LNCaP clone FGC (cell line): ENCODE measurements around the gene BICDL2.
"Not testable (repeated sequence)": the region's sequence is repeated elsewhere in the genome, so short reads cannot be mapped to it uniquely, and the experiment has no call there.

Experiments
- DNase-seq: peaks from one replicate; pipeline ENCODE4 v3.0.0-alpha.2; 2011; ENCODE audit warnings: low read depth
- H3K4me3 ChIP-seq: 2 replicates; pipeline ENCODE4 v1.5.1; 2011; ENCODE audit warnings: mild to moderate bottlenecking, low read depth, low read length, control low read depth
- TF ChIP-seq, protein P1 (sequence below): IDR thresholded peaks from 2 replicates; pipeline ENCODE4 v1.5.1; 2012; ENCODE audit warnings: mild to moderate bottlenecking; ENCODE audit not compliant: control insufficient read depth, insufficient read depth; ENCODE audit errors: extremely low read depth

The BICDL2 gene

GRCh38 chr16:3057181-3058138 lies 20.7 kb upstream of the BICDL2 start:
- H3K4me3 ChIP-seq, result no peak overlapping the region
- TF ChIP-seq, protein P1, sequence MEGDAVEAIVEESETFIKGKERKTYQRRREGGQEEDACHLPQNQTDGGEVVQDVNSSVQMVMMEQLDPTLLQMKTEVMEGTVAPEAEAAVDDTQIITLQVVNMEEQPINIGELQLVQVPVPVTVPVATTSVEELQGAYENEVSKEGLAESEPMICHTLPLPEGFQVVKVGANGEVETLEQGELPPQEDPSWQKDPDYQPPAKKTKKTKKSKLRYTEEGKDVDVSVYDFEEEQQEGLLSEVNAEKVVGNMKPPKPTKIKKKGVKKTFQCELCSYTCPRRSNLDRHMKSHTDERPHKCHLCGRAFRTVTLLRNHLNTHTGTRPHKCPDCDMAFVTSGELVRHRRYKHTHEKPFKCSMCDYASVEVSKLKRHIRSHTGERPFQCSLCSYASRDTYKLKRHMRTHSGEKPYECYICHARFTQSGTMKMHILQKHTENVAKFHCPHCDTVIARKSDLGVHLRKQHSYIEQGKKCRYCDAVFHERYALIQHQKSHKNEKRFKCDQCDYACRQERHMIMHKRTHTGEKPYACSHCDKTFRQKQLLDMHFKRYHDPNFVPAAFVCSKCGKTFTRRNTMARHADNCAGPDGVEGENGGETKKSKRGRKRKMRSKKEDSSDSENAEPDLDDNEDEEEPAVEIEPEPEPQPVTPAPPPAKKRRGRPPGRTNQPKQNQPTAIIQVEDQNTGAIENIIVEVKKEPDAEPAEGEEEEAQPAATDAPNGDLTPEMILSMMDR, result no peak
- no peak for DNase-seq

DNA sequence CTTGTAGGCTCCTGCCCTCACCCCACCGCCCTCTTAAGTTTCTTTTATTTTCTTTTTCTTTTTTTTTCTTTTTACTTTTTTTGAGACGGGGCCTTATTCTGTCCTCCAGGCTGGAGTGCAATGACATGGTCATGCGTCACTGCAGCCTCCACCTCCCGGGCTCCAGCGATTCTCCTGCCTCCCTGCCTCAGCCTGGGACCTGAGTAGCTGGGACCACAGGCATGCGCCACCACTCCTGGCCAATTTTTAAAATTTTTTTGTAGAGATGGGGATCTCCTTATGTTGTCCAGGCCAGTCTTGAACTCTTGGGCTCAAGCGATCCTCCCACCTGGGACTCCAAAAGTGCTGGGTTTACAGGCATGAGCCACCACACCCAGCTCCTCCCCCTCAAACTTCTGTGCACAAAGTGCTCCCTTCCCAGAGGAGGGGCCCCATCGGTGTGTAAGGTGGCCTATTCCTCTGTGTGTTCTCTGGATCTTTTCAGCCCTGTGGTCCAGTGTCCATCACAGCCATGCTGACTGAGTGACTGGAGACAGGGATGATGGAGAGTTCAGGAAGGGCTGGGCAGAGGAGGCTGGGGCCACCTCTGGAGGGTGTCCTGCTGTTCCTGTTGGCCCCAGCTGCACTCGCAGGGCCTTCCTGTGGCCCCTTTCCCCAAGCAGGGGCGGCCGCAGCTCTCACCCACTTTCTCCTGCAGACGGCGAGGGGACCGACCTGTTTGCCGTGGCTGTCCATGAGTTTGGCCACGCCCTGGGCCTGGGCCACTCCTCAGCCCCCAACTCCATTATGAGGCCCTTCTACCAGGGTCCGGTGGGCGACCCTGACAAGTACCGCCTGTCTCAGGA lies 19.8 kb upstream of the BICDL2 start:
- no peak overlapping the region for H3K4me3 ChIP-seq
- TF ChIP-seq, protein P1, result no peak
- no peak for DNase-seq

- not testable (repeated sequence) for DNase-seq, H3K4me3 ChIP-seq
These were observed 19.0 kb upstream of the BICDL2 start for GRCh38 chr16:3055734-3056115.

DNA sequence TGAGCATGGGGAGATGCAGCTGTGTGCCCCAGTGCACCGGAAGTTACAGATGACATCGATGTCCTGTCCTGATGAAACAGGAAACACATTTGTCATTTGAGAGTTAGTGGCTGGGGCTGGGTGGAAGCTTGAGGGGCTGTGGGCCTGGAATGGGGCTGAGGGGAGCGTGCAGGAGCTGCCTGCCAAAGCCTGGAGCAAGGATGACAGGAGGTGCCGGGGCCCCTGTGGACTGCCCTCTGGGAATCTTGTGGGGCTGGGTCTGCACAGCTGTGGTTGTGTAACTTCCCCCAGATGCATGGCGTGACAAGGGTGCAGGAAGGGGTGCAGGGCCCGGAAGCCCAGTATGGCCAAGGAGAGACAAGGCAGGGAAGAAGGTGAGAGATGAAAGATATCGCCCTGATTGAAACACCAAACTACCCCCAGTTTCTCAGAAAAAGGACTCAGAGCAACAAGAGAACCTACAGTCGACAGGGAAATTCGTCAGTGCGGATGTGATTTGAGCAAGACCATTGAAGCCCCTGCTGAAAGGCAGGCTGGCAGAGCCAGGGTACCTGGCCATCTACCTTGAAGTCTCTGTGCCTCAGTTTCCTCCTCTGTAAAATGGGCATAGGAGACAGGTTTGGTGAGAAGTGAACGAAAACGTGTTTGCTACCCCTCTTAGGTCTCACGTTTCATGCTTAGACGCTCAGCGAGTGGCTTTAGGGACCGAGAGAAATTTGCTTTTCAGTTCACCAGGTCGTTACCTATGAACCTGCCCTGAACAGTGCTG lies 18.4 kb upstream of the BICDL2 start:
- no peak for DNase-seq
- TF ChIP-seq, protein P1, result no peak
- H3K4me3 ChIP-seq, result no peak overlapping the region

- DNase-seq, H3K4me3 ChIP-seq: not testable (repeated sequence)
These were observed 16.6 kb upstream of the BICDL2 start for GRCh38 chr16:3053330-3053710.

DNA sequence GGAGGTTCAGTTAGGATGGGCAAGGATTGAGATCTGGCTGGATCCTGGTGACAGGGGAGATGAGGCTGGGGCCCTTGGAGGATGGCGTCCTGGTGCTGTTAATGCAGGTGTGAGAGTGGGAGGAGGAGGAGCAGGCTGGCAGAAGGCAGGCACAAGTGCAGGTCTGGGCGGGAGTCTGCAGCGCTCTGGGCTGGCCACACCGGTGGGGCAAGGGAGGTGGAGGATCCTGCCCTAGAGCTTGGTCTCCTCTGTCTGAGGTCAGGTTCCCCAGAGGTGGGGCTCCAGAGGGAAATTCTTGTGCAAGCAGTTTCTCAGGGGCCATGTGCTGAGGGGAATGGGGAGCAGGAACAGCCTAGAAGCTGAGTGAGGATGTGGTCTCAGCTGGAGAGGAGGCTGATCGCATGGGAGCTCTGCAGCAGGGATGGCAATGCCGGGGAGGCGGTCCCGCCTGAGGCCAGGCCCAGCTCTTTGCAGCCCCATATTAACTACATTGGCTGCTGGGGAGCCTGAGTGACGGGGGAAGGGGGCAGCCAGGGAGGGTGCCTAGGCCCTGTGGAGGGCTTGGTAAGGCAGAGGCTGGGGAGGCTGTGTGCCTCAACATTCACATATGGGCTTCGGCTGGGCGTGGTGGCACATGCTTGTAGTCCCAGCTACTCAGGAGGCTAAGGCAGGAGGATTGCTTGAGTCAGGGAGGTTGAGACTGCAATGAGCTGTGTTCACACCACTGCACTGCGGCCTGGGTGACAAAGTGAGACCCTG lies 16.0 kb upstream of the BICDL2 start:
- H3K4me3 ChIP-seq, DNase-seq: not testable (repeated sequence)

DNA sequence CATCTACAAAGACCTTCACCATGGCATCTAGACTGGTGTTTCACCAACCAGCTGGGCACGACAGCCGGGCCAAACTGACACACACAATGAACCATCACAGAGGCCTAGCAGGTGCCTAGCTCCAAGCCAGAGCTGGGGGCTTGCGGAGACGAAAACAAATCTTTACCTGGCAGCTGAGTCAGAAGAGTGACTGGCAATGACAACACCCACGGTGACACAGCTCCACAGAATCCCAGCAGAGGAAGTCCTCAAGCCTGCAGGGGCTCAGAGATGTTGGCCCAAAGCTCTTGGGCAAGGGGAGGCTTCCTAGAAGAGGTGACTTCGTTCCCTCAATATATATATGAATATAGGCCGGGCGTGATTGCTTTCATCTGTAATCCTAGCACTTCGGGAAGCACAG lies 14.8 kb upstream of the BICDL2 start:
- no peak for DNase-seq
- TF ChIP-seq, protein P1, result no peak
- no peak overlapping the region for H3K4me3 ChIP-seq

DNA sequence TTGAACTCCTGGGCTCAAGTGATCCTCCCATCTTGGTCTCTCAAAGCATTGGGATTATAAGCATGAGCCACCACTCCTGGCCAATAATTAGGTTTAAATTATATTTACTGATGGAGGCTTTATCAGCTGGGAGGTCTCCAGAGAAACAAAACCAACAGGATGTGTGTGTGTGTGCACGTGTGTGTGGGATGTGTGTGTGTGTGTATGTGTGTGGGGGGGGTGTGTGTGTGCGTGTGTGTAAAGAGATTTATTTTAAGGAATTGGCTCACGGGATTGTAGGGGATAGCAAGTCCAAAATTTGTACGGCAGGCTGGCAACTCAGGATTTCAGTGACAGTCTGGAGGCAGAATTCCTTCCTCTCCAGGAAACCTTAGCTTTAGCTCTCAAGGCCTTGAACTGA lies 14.3 kb upstream of the BICDL2 start:
- no peak for DNase-seq
- H3K4me3 ChIP-seq, result no peak overlapping the region
- TF ChIP-seq, protein P1, result no peak
